ENCODE data around the gene RNF222. TPM values are rescaled to one million over a fixed set of nuclear protein-coding genes. Genes with fewer than 3 reads are reported as not detected.
A peak's percentile ranks its signal among the peaks of the same experiment; 100 is the strongest.
"Not testable (repeated sequence)": the region's sequence is repeated elsewhere in the genome, so short reads cannot be mapped to it uniquely, and the experiment has no call there.

RNF222 gene
- polyA plus RNA-seq, 5 donors: 0.05 to 0.07 (median 0.06) TPM; not detected in 1

GRCh38 chr17:8413328-8413727, 15.7 kb upstream of the RNF222 start:
- no peak for DNase-seq

GRCh38 chr17:8412089-8412488, 14.5 kb upstream of the RNF222 start:
- DNase-seq: no peak

GRCh38 chr17:8410883-8411238, 13.2 kb upstream of the RNF222 start:
- no peak for DNase-seq

GRCh38 chr17:8409966-8410882, 12.6 kb upstream of the RNF222 start:
- peak; percentile 78 to 89 for DNase-seq

- DNase-seq: no peak
Measured at GRCh38 chr17:8408371-8408770, 10.7 kb upstream of the RNF222 start.

GRCh38 chr17:8406174-8406573, 8.5 kb upstream of the RNF222 start:
- no peak for DNase-seq

- no peak for DNase-seq
Measured at GRCh38 chr17:8405499-8406016, 7.9 kb upstream of the RNF222 start.

- DNase-seq: no peak
Measured at GRCh38 chr17:8402921-8403536, 5.4 kb upstream of the RNF222 start.

- no peak for DNase-seq
Measured at GRCh38 chr17:8401107-8401506, 3.5 kb upstream of the RNF222 start.

GRCh38 chr17:8398980-8399379, 1.4 kb upstream of the RNF222 start:
- no peak for DNase-seq

- DNase-seq: not testable (repeated sequence)
Measured at GRCh38 chr17:8394497-8394896, 3.1 kb downstream of the RNF222 start.

- no peak for DNase-seq
Measured at GRCh38 chr17:8393470-8394231, 4.0 kb downstream of the RNF222 start.

- no peak for DNase-seq
Measured at GRCh38 chr17:8392674-8393469, 4.8 kb downstream of the RNF222 start.

GRCh38 chr17:8392274-8392673, 5.4 kb downstream of the RNF222 start:
- no peak for DNase-seq

GRCh38 chr17:8391711-8392110, 5.9 kb downstream of the RNF222 start:
- DNase-seq: no peak

- DNase-seq: no peak
Measured at GRCh38 chr17:8387914-8388651, 9.5 kb downstream of the RNF222 start.

- no peak for DNase-seq
Measured at GRCh38 chr17:8386841-8387240, 10.8 kb downstream of the RNF222 start.

- no peak for DNase-seq
Measured at GRCh38 chr17:8384801-8385378, 12.7 kb downstream of the RNF222 start.

GRCh38 chr17:8383143-8383822, 14.3 kb downstream of the RNF222 start, which contains the start of gene RPL26:
TSS of gene RPL26 (minus strand) at chr17:8383193. CDS start at chr17:8382310, 883 bp downstream.
- peak; percentile 94 to 97 for DNase-seq

- no peak for DNase-seq
Measured at GRCh38 chr17:8382880-8383142, 14.8 kb downstream of the RNF222 start.
